K562 (cell line): ENCODE results near the gene UBFD1.

Experiments
- CBX2 ChIP-seq: fragments of 200-600 bp; sonication (generic); IDR thresholded peaks from one replicate; pipeline ENCODE4 v1.6.1; 2012; ENCODE audit warnings: mild to moderate bottlenecking, low read length, inconsistent platforms; ENCODE audit not compliant: insufficient read depth, poor library complexity, severe bottlenecking
- GABPA ChIP-seq: fragments of 200-800 bp; sonication (Bioruptor generic); conservative IDR thresholded peaks from 2 replicates; pipeline ENCODE4 v1.6.1; 2016; ENCODE audit warnings: low read depth, missing genetic modification characterization, missing compliant biosample characterization
- RAD21 ChIP-seq, 2 experiments: fragments of 250-450 bp in 1 of 2; fragments of 450-650 bp in 1 of 2; sonication (Bioruptor Pico) in 1 of 2; formaldehyde crosslinking in 1 of 2; IDR thresholded peaks in 1 of 2; conservative IDR thresholded peaks in 1 of 2; 2 replicates each; pipeline versions ENCODE4 v1.4.0 to v1.8.0; 2020 to 2022; ENCODE audit warnings: mild to moderate bottlenecking in 2 of 2, moderate library complexity in 1 of 2
- RFX5 ChIP-seq: IDR thresholded peaks from 2 replicates; pipeline ENCODE4 v1.6.1; 2011; ENCODE audit warnings: low read depth, mild to moderate bottlenecking, improper control_type of control experiment, low read length
- ZNF77 ChIP-seq: fragments of 250-450 bp; sonication (Bioruptor Pico); IDR thresholded peaks from 2 replicates; pipeline ENCODE4 v1.5.0; 2020
- TF ChIP-seq, protein P1 (sequence below): fragments of 200-600 bp; sonication (generic); IDR thresholded peaks from one replicate; pipeline ENCODE4 v1.6.1; 2012; ENCODE audit warnings: mild to moderate bottlenecking, low read depth, low read length, inconsistent platforms
- TF ChIP-seq, protein P2 (sequence below), 3 experiments: IDR thresholded peaks in 2 of 3; conservative IDR thresholded peaks in 1 of 3; 2 replicates each; pipeline ENCODE4 v1.5.1; 2011 to 2012; ENCODE audit warnings: low read length in 3 of 3, mild to moderate bottlenecking in 3 of 3, control low read depth in 2 of 3, improper control_type of control experiment in 1 of 3, inconsistent platforms in 1 of 3, low read depth in 1 of 3, mixed read lengths in 1 of 3, moderate library complexity in 1 of 3; ENCODE audit not compliant: insufficient read depth in 2 of 3

DNA sequence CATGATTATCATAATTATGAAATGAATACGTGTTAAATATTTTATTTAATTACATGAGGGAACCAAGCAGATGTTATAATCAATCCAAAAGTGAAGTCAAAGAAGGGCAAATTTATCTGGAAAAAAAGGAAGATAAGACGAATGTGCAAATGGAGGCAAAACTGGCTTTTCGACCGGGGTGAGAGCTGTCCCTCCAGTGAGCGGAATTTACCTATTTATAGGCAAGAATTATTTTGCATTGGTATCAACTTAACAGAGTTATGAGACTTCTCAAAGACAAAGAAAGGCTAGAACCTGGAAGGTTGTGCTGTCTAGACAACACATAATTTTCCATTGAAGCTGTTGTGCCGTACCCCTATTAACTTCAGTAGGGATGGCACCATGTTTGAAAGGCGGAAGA lies 45.8 kb upstream of the UBFD1 start:
- TF ChIP-seq, protein P1, sequence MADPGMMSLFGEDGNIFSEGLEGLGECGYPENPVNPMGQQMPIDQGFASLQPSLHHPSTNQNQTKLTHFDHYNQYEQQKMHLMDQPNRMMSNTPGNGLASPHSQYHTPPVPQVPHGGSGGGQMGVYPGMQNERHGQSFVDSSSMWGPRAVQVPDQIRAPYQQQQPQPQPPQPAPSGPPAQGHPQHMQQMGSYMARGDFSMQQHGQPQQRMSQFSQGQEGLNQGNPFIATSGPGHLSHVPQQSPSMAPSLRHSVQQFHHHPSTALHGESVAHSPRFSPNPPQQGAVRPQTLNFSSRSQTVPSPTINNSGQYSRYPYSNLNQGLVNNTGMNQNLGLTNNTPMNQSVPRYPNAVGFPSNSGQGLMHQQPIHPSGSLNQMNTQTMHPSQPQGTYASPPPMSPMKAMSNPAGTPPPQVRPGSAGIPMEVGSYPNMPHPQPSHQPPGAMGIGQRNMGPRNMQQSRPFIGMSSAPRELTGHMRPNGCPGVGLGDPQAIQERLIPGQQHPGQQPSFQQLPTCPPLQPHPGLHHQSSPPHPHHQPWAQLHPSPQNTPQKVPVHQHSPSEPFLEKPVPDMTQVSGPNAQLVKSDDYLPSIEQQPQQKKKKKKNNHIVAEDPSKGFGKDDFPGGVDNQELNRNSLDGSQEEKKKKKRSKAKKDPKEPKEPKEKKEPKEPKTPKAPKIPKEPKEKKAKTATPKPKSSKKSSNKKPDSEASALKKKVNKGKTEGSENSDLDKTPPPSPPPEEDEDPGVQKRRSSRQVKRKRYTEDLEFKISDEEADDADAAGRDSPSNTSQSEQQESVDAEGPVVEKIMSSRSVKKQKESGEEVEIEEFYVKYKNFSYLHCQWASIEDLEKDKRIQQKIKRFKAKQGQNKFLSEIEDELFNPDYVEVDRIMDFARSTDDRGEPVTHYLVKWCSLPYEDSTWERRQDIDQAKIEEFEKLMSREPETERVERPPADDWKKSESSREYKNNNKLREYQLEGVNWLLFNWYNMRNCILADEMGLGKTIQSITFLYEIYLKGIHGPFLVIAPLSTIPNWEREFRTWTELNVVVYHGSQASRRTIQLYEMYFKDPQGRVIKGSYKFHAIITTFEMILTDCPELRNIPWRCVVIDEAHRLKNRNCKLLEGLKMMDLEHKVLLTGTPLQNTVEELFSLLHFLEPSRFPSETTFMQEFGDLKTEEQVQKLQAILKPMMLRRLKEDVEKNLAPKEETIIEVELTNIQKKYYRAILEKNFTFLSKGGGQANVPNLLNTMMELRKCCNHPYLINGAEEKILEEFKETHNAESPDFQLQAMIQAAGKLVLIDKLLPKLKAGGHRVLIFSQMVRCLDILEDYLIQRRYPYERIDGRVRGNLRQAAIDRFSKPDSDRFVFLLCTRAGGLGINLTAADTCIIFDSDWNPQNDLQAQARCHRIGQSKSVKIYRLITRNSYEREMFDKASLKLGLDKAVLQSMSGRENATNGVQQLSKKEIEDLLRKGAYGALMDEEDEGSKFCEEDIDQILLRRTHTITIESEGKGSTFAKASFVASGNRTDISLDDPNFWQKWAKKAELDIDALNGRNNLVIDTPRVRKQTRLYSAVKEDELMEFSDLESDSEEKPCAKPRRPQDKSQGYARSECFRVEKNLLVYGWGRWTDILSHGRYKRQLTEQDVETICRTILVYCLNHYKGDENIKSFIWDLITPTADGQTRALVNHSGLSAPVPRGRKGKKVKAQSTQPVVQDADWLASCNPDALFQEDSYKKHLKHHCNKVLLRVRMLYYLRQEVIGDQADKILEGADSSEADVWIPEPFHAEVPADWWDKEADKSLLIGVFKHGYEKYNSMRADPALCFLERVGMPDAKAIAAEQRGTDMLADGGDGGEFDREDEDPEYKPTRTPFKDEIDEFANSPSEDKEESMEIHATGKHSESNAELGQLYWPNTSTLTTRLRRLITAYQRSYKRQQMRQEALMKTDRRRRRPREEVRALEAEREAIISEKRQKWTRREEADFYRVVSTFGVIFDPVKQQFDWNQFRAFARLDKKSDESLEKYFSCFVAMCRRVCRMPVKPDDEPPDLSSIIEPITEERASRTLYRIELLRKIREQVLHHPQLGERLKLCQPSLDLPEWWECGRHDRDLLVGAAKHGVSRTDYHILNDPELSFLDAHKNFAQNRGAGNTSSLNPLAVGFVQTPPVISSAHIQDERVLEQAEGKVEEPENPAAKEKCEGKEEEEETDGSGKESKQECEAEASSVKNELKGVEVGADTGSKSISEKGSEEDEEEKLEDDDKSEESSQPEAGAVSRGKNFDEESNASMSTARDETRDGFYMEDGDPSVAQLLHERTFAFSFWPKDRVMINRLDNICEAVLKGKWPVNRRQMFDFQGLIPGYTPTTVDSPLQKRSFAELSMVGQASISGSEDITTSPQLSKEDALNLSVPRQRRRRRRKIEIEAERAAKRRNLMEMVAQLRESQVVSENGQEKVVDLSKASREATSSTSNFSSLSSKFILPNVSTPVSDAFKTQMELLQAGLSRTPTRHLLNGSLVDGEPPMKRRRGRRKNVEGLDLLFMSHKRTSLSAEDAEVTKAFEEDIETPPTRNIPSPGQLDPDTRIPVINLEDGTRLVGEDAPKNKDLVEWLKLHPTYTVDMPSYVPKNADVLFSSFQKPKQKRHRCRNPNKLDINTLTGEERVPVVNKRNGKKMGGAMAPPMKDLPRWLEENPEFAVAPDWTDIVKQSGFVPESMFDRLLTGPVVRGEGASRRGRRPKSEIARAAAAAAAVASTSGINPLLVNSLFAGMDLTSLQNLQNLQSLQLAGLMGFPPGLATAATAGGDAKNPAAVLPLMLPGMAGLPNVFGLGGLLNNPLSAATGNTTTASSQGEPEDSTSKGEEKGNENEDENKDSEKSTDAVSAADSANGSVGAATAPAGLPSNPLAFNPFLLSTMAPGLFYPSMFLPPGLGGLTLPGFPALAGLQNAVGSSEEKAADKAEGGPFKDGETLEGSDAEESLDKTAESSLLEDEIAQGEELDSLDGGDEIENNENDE = no peak
- TF ChIP-seq CBX2 (no peak), ZNF77 (CRISPR knock-in tag) (no peak), GABPA (tag) (no peak), RFX5 (no peak), RAD21 (CRISPR knock-in tag; conservative IDR thresholded peaks at IDR 0.05 in 1 of 2, IDR thresholded peaks at IDR 0.05 in 1 of 2) (no peak)
- TF ChIP-seq, protein P2, sequence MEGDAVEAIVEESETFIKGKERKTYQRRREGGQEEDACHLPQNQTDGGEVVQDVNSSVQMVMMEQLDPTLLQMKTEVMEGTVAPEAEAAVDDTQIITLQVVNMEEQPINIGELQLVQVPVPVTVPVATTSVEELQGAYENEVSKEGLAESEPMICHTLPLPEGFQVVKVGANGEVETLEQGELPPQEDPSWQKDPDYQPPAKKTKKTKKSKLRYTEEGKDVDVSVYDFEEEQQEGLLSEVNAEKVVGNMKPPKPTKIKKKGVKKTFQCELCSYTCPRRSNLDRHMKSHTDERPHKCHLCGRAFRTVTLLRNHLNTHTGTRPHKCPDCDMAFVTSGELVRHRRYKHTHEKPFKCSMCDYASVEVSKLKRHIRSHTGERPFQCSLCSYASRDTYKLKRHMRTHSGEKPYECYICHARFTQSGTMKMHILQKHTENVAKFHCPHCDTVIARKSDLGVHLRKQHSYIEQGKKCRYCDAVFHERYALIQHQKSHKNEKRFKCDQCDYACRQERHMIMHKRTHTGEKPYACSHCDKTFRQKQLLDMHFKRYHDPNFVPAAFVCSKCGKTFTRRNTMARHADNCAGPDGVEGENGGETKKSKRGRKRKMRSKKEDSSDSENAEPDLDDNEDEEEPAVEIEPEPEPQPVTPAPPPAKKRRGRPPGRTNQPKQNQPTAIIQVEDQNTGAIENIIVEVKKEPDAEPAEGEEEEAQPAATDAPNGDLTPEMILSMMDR (IDR thresholded peaks at IDR 0.05 in 2 of 3, conservative IDR thresholded peaks at IDR 0.05 in 1 of 3; ENCODE audit: insufficient read depth in 2 of 3, low read depth in 1 of 3, low read length in 3 of 3) = no peak
